SU-DHL-6 (cell line): ENCODE results near the gene VWA5B1.

Experiments used
- H2AFZ ChIP-seq: fragments of 200-600 bp; sonication (generic); 2 replicates; pipeline ENCODE4 v1.6.1; 2014; ENCODE audit warnings: low read depth, mild to moderate bottlenecking, moderate library complexity, mixed read lengths, antibody characterized with exemption, low read length; ENCODE audit not compliant: severe bottlenecking
- H3F3A ChIP-seq: fragments of 200-600 bp; shearing (Covaris generic); 2 replicates; pipeline ENCODE4 v1.6.0; 2016; ENCODE audit warnings: antibody characterized with exemption, mild to moderate bottlenecking; ENCODE audit not compliant: insufficient read depth
- H3K27ac ChIP-seq: fragments of 200-600 bp; sonication (generic); 2 replicates; pipeline ENCODE4 v1.5.1; 2016; ENCODE audit warnings: low read depth, mild to moderate bottlenecking, low read length, moderate library complexity, mixed read lengths
- H3K27me3 ChIP-seq: fragments of 200-600 bp; sonication (generic), shearing (Covaris generic); 2 replicates; pipeline ENCODE4 v1.6.0; 2014; ENCODE audit warnings: mild to moderate bottlenecking, low read length
- H3K36me3 ChIP-seq: fragments of 200-600 bp; sonication (generic); 2 replicates; pipeline ENCODE4 v1.6.1; 2014; ENCODE audit warnings: mild to moderate bottlenecking, low read length, mixed read lengths
- H3K4me2 ChIP-seq: fragments of 300-600, 200-600 bp; shearing (Covaris generic), sonication (generic); 2 replicates; pipeline ENCODE4 v1.6.0; 2014; ENCODE audit warnings: low read length, low read depth, mild to moderate bottlenecking; ENCODE audit not compliant: poor library complexity, severe bottlenecking
- H3K4me3 ChIP-seq: fragments of 200-600 bp; sonication (generic); 2 replicates; pipeline ENCODE4 v1.5.1; 2014; ENCODE audit warnings: antibody characterized with exemption, low read length, mild to moderate bottlenecking, mixed read lengths; ENCODE audit not compliant: insufficient read depth, poor library complexity, severe bottlenecking
- H3K79me2 ChIP-seq: fragments of 200-600 bp; sonication (generic); 2 replicates; pipeline ENCODE4 v1.6.1; 2014; ENCODE audit warnings: mild to moderate bottlenecking, low read length, moderate library complexity; ENCODE audit not compliant: insufficient read depth
- H3K9ac ChIP-seq: fragments of 200-600 bp; sonication (generic); 2 replicates; pipeline ENCODE4 v1.7.0; 2014; ENCODE audit warnings: mild to moderate bottlenecking, low read length
- H3K9me2 ChIP-seq: fragments of 200-600 bp; sonication (generic); replicated peaks from 2 replicates; pipeline ENCODE4 v1.6.1; 2014; ENCODE audit warnings: low read length; ENCODE audit not compliant: insufficient read depth
- H3K9me3 ChIP-seq: fragments of 200-600 bp; sonication (generic); 2 replicates; pipeline ENCODE4 v1.6.1; 2014; ENCODE audit warnings: low read length, mixed read lengths; ENCODE audit not compliant: insufficient read depth
- H4K20me1 ChIP-seq: fragments of 200-600 bp; sonication (generic); 2 replicates; pipeline ENCODE4 v1.6.1; 2014; ENCODE audit warnings: low read depth, mild to moderate bottlenecking, antibody characterized with exemption, low read length, moderate library complexity, mixed read lengths
- EZH2phosphoT487 ChIP-seq: fragments of 200-600 bp; sonication (generic), shearing (Covaris generic); conservative IDR thresholded peaks from 2 replicates; pipeline ENCODE4 v1.6.1; 2018; ENCODE audit warnings: mild to moderate bottlenecking, antibody characterized with exemption, low read length, moderate library complexity, mixed read lengths
- TF ChIP-seq, protein P1 (sequence below): fragments of 200-600 bp; sonication (generic); IDR thresholded peaks from one replicate; pipeline ENCODE4 v1.5.1; 2017; ENCODE audit warnings: antibody characterized with exemption, mild to moderate bottlenecking, low read length, moderate library complexity; ENCODE audit not compliant: insufficient read depth, poor library complexity, severe bottlenecking

The VWA5B1 gene

DNA sequence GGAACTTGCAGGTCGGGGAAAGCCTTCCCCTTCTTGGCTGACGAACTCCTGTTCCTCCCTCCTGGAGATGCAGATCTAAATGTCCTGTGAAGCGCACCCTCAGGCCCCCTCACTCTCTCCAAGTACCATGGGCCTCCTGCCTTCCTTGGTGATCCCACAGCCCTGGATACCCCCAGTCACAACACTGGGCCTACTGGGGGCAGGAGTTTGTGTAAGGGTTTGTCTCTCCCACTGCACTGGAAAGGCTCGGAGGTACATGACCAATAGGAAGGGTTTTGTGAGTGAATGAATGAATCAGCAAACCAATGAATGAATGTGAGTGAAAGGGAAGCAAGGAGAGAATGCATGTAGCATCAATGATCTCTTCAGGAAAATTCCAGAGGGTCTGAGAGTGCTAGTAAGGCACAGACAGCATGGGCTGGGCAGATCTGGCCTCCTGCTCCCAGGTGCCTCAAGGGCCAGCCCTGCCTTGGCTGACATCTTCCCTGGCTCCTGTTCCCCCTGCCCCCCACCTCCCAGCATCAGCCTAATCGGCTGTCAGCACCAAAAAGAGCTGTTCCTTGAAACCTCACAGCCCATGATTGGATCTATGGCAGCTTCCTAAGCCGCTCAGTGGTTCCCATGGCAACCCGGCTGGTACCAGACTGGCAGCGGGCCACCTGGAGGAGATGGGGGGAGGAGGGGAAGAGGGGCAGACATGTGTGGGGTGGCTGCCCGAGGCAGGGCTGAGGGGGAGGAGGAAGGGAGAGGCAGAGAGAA lies 95.8 kb downstream of the VWA5B1 start:
- Histone ChIP-seq H4K20me1 (no peaks in the 10 kb centered on the region), H3K27me3 (no peaks in the 10 kb centered on the region), H3K79me2 (no peaks in the 10 kb centered on the region), H3K4me2 (no peak overlapping the region), H3K36me3 (no peaks in the 10 kb centered on the region), H3K9me3 (no peaks in the 10 kb centered on the region), H2AFZ (no peak overlapping the region), H3F3A (no peaks in the 10 kb centered on the region), H3K27ac (no peak overlapping the region), H3K9me2 (no peaks in the 10 kb centered on the region), H3K9ac (no peak overlapping the region), H3K4me3 (no peak overlapping the region)
- TF ChIP-seq, protein P1, sequence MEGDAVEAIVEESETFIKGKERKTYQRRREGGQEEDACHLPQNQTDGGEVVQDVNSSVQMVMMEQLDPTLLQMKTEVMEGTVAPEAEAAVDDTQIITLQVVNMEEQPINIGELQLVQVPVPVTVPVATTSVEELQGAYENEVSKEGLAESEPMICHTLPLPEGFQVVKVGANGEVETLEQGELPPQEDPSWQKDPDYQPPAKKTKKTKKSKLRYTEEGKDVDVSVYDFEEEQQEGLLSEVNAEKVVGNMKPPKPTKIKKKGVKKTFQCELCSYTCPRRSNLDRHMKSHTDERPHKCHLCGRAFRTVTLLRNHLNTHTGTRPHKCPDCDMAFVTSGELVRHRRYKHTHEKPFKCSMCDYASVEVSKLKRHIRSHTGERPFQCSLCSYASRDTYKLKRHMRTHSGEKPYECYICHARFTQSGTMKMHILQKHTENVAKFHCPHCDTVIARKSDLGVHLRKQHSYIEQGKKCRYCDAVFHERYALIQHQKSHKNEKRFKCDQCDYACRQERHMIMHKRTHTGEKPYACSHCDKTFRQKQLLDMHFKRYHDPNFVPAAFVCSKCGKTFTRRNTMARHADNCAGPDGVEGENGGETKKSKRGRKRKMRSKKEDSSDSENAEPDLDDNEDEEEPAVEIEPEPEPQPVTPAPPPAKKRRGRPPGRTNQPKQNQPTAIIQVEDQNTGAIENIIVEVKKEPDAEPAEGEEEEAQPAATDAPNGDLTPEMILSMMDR = no peak

DNA sequence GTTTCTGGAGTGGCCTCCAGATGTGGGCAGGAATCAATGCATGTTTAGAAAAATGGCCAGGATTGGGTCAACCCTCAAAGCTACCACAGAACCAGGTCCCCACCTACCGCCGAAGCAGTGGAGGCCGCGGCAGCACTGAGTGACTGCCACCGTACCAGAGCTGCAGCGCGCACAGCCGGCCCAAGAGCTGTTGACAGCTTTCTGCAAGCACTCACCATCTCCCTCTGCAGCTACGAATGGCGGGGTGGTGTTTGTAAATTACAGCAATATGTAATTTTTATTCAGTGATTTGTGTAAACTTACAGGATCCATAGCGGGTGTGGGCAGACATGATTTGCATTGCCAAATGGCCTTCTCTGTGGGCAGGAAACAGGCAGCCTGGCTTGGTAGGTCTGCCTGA lies 98.9 kb downstream of the VWA5B1 start:
- Histone ChIP-seq H3K9ac (no peak overlapping the region), H3K4me2 (no peak overlapping the region), H3K27ac (no peak overlapping the region), H3K27me3 (no peaks in the 10 kb centered on the region), H2AFZ (no peak overlapping the region), H3K36me3 (no peaks in the 10 kb centered on the region), H3K9me2 (no peaks in the 10 kb centered on the region), H3K4me3 (no peak overlapping the region), H3K9me3 (no peaks in the 10 kb centered on the region), H3K79me2 (no peaks in the 10 kb centered on the region), H4K20me1 (no peaks in the 10 kb centered on the region), H3F3A (no peaks in the 10 kb centered on the region)
- TF ChIP-seq, protein P1 = no peak
- no peak for TF ChIP-seq EZH2phosphoT487

DNA sequence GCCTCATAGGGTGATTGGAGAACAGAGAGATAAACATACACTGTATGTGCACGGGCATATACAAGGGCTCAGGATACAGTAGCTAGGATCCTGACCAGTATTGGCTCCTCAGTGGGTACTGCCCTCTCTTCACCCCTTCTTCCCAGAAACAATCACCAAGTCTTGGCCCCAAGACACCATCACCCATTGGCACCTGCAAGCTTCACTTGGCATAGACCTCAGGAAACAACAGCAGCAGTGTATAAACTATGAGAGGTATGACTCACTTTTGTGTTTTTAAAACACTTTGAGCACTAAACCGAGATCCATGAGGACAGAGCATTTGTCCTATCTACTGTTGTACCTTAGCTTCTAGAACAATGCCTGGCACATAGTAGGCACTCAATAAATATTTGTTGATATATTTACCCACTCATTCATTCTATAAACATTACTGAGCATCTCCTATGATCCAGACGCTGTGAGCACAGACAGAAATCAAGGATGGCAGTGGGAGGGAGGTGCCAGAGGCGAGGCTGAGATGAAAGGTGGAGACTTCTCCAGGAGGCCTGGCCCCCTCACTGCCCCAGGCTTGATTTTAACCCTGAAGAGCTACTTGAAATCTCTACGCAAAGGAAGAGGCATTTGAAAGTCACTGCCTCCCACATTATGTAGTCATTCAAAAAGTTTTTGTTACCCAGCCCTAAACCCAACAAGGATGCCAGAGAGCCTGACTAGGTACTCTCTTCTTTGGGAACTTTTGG lies 100.1 kb downstream of the VWA5B1 start:
- TF ChIP-seq, protein P1 = no peak
- TF ChIP-seq EZH2phosphoT487 = no peak
- no peaks in the 10 kb centered on the region for H3K36me3 ChIP-seq
- no peaks in the 10 kb centered on the region for H3K79me2 ChIP-seq
- no peak overlapping the region for H3K27ac ChIP-seq
- H3K9me3 ChIP-seq = no peaks in the 10 kb centered on the region
- no peaks in the 10 kb centered on the region for H4K20me1 ChIP-seq
- H3F3A ChIP-seq = no peaks in the 10 kb centered on the region
- no peak overlapping the region for H3K4me3 ChIP-seq
- H3K9me2 ChIP-seq = no peaks in the 10 kb centered on the region
- no peak overlapping the region for H2AFZ ChIP-seq
- H3K27me3 ChIP-seq = no peaks in the 10 kb centered on the region
- H3K4me2 ChIP-seq = no peak overlapping the region
- no peak overlapping the region for H3K9ac ChIP-seq
